GM12878 (cell line): Measurements from ENCODE around the gene LMAN1L. TPM values are rescaled to one million over a fixed set of nuclear protein-coding genes. Genes with fewer than 3 reads are reported as not detected.

Experiments used
- CBX3 ChIP-seq: fragments of 200-600 bp; sonication (generic); IDR thresholded peaks from 2 replicates; pipeline ENCODE4 v1.6.1; 2016; ENCODE audit warnings: low read depth, borderline replicate concordance
- ESRRA ChIP-seq: IDR thresholded peaks from 2 replicates; pipeline ENCODE4 v1.6.1; 2012; ENCODE audit warnings: mild to moderate bottlenecking, low read length, improper control_type of control experiment
- IKZF1 ChIP-seq: fragments of 450-650 bp; conservative IDR thresholded peaks from 2 replicates; pipeline ENCODE4 v1.6.1; 2017; ENCODE audit warnings: antibody characterized with exemption, mild to moderate bottlenecking
- IRF4 ChIP-seq: IDR thresholded peaks from 2 replicates; pipeline ENCODE4 v1.6.1; 2011; ENCODE audit warnings: low read depth, low read length
- MTA2 ChIP-seq: fragments of 450-650 bp; IDR thresholded peaks from 2 replicates; pipeline ENCODE4 v1.6.1; 2016; ENCODE audit warnings: low read depth, mild to moderate bottlenecking, moderate library complexity
- MTA3 ChIP-seq: IDR thresholded peaks from 2 replicates; pipeline ENCODE4 v1.6.1; 2012; ENCODE audit warnings: low read length, inconsistent platforms, borderline replicate concordance
- MYC ChIP-seq: IDR thresholded peaks from 2 replicates; pipeline ENCODE4 v1.6.1; 2011; ENCODE audit warnings: mild to moderate bottlenecking, low read length, moderate library complexity, inconsistent platforms; ENCODE audit not compliant: insufficient read depth, insufficient replicate concordance, insufficient read length, severe bottlenecking
- NBN ChIP-seq: fragments of 450-650 bp; IDR thresholded peaks from 2 replicates; pipeline ENCODE4 v1.6.1; 2016
- NFYA ChIP-seq: IDR thresholded peaks from 2 replicates; pipeline ENCODE4 v1.6.1; 2011; ENCODE audit warnings: low read depth, mild to moderate bottlenecking, low read length, improper control_type of control experiment, borderline replicate concordance
- NR2C1 ChIP-seq: fragments of 450-650 bp; IDR thresholded peaks from 2 replicates; pipeline ENCODE4 v1.6.1; 2017; ENCODE audit warnings: antibody characterized with exemption, mild to moderate bottlenecking, moderate library complexity
- NR2C2 ChIP-seq: IDR thresholded peaks from 2 replicates; pipeline ENCODE4 v1.6.1; 2011; ENCODE audit warnings: borderline replicate concordance, low read depth; ENCODE audit not compliant: control insufficient read depth, insufficient read length
- PAX5 ChIP-seq: IDR thresholded peaks from 2 replicates; pipeline ENCODE4 v1.6.1; 2011; ENCODE audit warnings: low read depth, low read length, borderline replicate concordance
- PBX3 ChIP-seq: IDR thresholded peaks from 2 replicates; pipeline ENCODE4 v1.6.1; 2011; ENCODE audit warnings: mild to moderate bottlenecking, low read depth, low read length, moderate library complexity; ENCODE audit not compliant: insufficient replicate concordance
- RELB ChIP-seq: fragments of 450-650 bp; IDR thresholded peaks from 2 replicates; pipeline ENCODE4 v1.6.1; 2017; ENCODE audit warnings: low read depth, mild to moderate bottlenecking, moderate library complexity
- SPI1 ChIP-seq: IDR thresholded peaks from 2 replicates; pipeline ENCODE4 v1.6.1; 2011; ENCODE audit warnings: low read depth, mild to moderate bottlenecking, low read length, moderate library complexity, borderline replicate concordance; ENCODE audit not compliant: insufficient read depth
- SUZ12 ChIP-seq: fragments of 200-600 bp; sonication (generic); IDR thresholded peaks from one replicate; pipeline ENCODE4 v1.6.1; 2018; ENCODE audit warnings: antibody characterized with exemption, mild to moderate bottlenecking; ENCODE audit not compliant: unreplicated experiment
- polyA plus RNA-seq, 11 experiments: library from polyadenylated mRNA; depleted of rRNA in 4 of 11; unstranded in 6 of 11; stranded (reverse) in 5 of 11; fragments of >200 nt; fragmentation: Nextera tagmentation in 4 of 11; fragmentation: Illumina TruSeq in 1 of 11; extraction: Ambion mirVana in 4 of 11; extraction: Trizol in 1 of 11; gene quantifications; 1 replicate in 1 of 11; 2 replicates in 10 of 11; pipeline versions ENCODE4 v1.2.1 to v1.2.3, GENCODE V29; 2011 to 2016; ENCODE audit warnings: inconsistent platforms in 2 of 11, missing spikeins in 2 of 11, low read depth in 1 of 11
- total RNA-seq, 4 experiments: library from RNA; depleted of rRNA in 3 of 4; stranded (reverse); fragments of >200 nt in 3 of 4; fragmentation: Illumina TruSeq in 1 of 4; extraction: Trizol in 1 of 4; gene quantifications; 2 replicates each; pipeline versions ENCODE4 v1.2.1 to v1.2.3, GENCODE V29; 2013 to 2021
- TF ChIP-seq, protein P1 (sequence below): fragments of 450-650 bp; conservative IDR thresholded peaks from 2 replicates; pipeline ENCODE4 v1.6.1; 2017; ENCODE audit warnings: mild to moderate bottlenecking, moderate library complexity
- TF ChIP-seq, protein P2 (sequence below): fragments of 450-650 bp; IDR thresholded peaks from 2 replicates; pipeline ENCODE4 v1.6.1; 2016; ENCODE audit warnings: mild to moderate bottlenecking
- TF ChIP-seq, protein P3 (sequence below): fragments of 450-650 bp; IDR thresholded peaks from 2 replicates; pipeline ENCODE4 v1.6.1; 2016; ENCODE audit warnings: mild to moderate bottlenecking

Gene LMAN1L
- total and polyA plus RNA-seq, 10 of the 15 experiments (the other 5 are each of a cell fraction or from before 2014, with no cell fraction given): not detected

DNA sequence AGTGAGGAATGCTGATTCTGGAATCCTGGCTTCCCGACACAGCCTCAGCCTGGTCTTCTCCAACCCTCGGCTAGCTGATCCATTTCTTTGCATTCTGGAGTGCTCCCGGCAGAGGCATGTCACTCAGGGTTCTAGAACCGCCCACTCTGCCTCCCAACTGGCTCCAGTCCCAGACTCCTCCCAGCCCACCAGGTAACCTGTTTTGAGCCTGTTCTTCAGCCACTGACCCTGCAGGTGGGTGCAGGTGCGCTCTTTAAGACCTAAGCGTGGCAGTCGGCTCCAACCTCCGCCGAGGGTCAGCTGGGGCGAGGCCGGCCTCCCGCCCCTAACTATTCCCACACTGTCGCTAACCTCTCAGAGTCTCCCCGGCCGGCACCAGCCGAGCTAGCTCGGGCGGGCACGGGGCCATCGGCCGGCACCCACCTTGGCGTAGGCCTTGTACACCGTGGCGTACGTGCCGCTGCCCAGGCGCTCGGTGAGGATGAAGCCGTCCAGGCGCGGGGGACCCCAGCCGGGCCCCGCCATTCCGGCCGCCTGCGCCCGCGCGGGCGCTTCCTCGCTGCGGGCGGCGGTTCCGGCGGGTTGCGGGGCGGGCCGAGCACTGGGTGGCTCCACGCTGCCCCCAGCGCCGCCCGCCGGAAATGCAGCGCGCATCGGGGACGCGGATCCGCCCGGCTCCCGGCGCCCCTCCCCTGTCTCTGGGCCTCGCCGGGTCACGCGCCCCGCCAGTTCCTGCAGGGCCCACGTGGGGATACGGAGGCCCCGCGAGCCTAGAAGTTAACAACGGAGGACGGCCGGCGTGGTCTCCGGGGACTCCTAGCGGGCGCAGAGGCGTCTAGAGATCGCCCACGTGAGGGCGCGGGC lies 30.2 kb downstream of the LMAN1L start, which contains the start of gene ULK3 (continued):
- TF ChIP-seq PBX3: peak; percentile 91
- 0 out of 2 replicates have a peak, but pooled peaks have one; percentile 58 for TF ChIP-seq ESRRA
- peak; percentile 41 for TF ChIP-seq NR2C1
- TF ChIP-seq CBX3: no peak
- TF ChIP-seq MTA2: no peak
- TF ChIP-seq SPI1: no peak
- no peak for TF ChIP-seq NBN
- TF ChIP-seq SUZ12: no peak
- TF ChIP-seq NFYA: no peak
- TF ChIP-seq RELB: peak; percentile 40; the same call in 1 of the 2 replicates
- TF ChIP-seq MYC: peak; percentile 18
- TF ChIP-seq, protein P1, sequence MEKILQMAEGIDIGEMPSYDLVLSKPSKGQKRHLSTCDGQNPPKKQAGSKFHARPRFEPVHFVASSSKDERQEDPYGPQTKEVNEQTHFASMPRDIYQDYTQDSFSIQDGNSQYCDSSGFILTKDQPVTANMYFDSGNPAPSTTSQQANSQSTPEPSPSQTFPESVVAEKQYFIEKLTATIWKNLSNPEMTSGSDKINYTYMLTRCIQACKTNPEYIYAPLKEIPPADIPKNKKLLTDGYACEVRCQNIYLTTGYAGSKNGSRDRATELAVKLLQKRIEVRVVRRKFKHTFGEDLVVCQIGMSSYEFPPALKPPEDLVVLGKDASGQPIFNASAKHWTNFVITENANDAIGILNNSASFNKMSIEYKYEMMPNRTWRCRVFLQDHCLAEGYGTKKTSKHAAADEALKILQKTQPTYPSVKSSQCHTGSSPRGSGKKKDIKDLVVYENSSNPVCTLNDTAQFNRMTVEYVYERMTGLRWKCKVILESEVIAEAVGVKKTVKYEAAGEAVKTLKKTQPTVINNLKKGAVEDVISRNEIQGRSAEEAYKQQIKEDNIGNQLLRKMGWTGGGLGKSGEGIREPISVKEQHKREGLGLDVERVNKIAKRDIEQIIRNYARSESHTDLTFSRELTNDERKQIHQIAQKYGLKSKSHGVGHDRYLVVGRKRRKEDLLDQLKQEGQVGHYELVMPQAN: peak; percentile 77
- peak; percentile 89 for TF ChIP-seq IKZF1
- peak; percentile 15; the same call in 1 of the 2 replicates for TF ChIP-seq MTA3
- no peak for TF ChIP-seq NR2C2
- TF ChIP-seq IRF4: no peak
- TF ChIP-seq PAX5: 0 out of 2 replicates have a peak, but pooled peaks have one; percentile 30
- TF ChIP-seq, protein P2, sequence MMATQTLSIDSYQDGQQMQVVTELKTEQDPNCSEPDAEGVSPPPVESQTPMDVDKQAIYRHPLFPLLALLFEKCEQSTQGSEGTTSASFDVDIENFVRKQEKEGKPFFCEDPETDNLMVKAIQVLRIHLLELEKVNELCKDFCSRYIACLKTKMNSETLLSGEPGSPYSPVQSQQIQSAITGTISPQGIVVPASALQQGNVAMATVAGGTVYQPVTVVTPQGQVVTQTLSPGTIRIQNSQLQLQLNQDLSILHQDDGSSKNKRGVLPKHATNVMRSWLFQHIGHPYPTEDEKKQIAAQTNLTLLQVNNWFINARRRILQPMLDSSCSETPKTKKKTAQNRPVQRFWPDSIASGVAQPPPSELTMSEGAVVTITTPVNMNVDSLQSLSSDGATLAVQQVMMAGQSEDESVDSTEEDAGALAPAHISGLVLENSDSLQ: peak; percentile 97
- TF ChIP-seq, protein P3, sequence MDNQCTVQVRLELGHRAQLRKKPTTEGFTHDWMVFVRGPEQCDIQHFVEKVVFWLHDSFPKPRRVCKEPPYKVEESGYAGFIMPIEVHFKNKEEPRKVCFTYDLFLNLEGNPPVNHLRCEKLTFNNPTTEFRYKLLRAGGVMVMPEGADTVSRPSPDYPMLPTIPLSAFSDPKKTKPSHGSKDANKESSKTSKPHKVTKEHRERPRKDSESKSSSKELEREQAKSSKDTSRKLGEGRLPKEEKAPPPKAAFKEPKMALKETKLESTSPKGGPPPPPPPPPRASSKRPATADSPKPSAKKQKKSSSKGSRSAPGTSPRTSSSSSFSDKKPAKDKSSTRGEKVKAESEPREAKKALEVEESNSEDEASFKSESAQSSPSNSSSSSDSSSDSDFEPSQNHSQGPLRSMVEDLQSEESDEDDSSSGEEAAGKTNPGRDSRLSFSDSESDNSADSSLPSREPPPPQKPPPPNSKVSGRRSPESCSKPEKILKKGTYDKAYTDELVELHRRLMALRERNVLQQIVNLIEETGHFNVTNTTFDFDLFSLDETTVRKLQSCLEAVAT: no peak
